Testis (tissue), 2 donors: ENCODE data around the gene SPSB4.

Experiments
- CTCF ChIP-seq, 3 experiments: fragments of 450-650 bp in 2 of 3; fragments of 200-600 bp in 1 of 3; sonication (generic) in 1 of 3; IDR thresholded peaks; one replicate each; pipeline ENCODE4 v1.5.1; 2016 to 2019; ENCODE audit warnings: antibody characterized with exemption in 3 of 3, mild to moderate bottlenecking in 2 of 3, moderate library complexity in 1 of 3
- POLR2A ChIP-seq: fragments of 450-650 bp; IDR thresholded peaks from one replicate; pipeline ENCODE4 v1.6.1; 2017; ENCODE audit warnings: antibody characterized with exemption, mild to moderate bottlenecking, moderate library complexity

DNA sequence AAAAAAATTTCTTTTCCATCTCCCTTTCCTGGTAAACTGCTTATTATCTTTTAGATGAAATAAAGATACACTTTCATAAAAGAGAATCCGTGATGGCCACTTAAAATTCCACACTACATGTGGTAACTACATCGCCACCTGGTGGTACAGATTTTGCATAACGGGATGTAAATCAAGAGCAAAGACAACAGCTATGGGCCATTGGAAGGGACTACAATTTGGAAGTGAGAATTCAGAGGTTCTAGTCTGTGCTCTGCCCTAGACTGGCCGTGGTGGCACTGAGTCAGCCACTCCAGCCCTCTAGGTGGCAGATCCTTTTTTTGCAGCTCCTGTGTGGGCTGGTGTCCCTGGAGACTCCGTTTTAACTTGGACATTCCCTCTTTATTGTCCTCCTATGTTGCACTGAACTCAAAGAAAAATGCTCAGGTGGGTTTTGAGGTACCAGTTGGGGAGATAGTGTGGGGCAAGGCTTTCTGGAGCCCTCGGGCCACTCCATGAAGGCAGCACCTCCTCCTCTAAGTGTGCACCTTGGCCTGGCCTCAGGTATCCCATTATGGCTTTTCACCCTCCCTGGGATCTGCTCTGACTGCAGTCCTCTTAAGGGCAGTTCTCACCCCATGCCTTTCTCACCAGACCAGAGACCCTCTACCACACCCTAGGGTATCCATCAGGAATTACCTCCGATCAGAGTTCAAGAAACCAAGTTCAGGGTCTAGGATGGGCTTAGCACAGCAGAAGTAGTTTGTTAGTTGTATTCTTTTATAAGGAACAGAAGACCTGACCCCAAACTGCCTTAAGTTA is 54.9 kb downstream of the SPSB4 start:
- TF ChIP-seq CTCF (IDR thresholded peaks at IDR 0.05) (peak; percentile 81 to 90 (median 86)), POLR2A (no peak)
